Osteocyte (in vitro differentiated cells): ENCODE data around the gene CYP4F11. TPM values are rescaled to one million over a fixed set of nuclear protein-coding genes. Genes with fewer than 3 reads are reported as not detected.
"Not testable (repeated sequence)": the region's sequence is repeated elsewhere in the genome, so short reads cannot be mapped to it uniquely, and the experiment has no call there.

Experiments used
- DNase-seq: peaks from one replicate; pipeline ENCODE4 v3.0.0; 2021; ENCODE audit warnings: mixed read lengths; ENCODE audit not compliant: unreplicated experiment; ENCODE audit errors: extremely low spot score
- H3K27ac Mint-ChIP-seq: one replicate; pipeline ENCODE4 v1.8.0; 2021; ENCODE audit warnings: mild to moderate bottlenecking, mixed read lengths; ENCODE audit not compliant: unreplicated experiment
- H3K27me3 Mint-ChIP-seq: one replicate; pipeline ENCODE4 v1.8.0; 2021; ENCODE audit warnings: mixed read lengths; ENCODE audit not compliant: unreplicated experiment
- H3K36me3 Mint-ChIP-seq: one replicate; pipeline ENCODE4 v1.8.0; 2021; ENCODE audit warnings: mixed read lengths; ENCODE audit not compliant: unreplicated experiment
- H3K4me1 Mint-ChIP-seq: one replicate; pipeline ENCODE4 v1.8.0; 2021; ENCODE audit warnings: mixed read lengths; ENCODE audit not compliant: unreplicated experiment
- H3K4me3 Mint-ChIP-seq: one replicate; pipeline ENCODE4 v1.8.0; 2021; ENCODE audit warnings: mild to moderate bottlenecking, moderate library complexity, mixed read lengths; ENCODE audit not compliant: unreplicated experiment
- H3K9me3 Mint-ChIP-seq: one replicate; pipeline ENCODE4 v1.8.0; 2021; ENCODE audit warnings: mixed read lengths; ENCODE audit not compliant: unreplicated experiment
- CTCF ChIP-seq: fragments of 200-600 bp; sonication (generic); IDR thresholded peaks from 2 replicates; pipeline ENCODE4 v1.5.0; 2021; ENCODE audit warnings: antibody characterized with exemption, mild to moderate bottlenecking, moderate library complexity
- total RNA-seq: library from RNA; stranded (reverse); gene quantifications from 2 replicates; pipeline ENCODE4 v1.2.1, GENCODE V29; 2021

Gene CYP4F11
- total RNA-seq, 1 donor from 2014 or later = not detected

DNA sequence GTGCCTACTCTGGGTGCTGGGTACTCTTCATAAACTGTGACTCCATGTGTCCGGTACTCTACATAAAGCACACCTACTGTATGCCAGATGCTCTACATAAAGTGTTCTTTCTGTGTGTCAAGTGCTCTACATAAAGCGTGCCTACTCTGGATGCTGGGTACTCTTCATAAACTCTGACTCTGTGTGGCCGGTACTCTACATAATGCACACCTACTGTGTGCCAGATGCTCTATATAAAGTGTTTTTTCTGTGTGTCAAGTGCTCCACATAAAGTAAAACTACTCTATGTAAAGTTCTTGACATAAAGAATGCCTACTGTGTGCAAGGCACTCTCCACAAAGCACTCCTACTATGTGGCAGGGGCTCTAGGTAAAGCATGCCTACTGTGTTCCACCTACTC lies 1.8 kb upstream of the CYP4F11 start:
- H3K4me3 Mint-ChIP-seq = no peak overlapping the region

DNA sequence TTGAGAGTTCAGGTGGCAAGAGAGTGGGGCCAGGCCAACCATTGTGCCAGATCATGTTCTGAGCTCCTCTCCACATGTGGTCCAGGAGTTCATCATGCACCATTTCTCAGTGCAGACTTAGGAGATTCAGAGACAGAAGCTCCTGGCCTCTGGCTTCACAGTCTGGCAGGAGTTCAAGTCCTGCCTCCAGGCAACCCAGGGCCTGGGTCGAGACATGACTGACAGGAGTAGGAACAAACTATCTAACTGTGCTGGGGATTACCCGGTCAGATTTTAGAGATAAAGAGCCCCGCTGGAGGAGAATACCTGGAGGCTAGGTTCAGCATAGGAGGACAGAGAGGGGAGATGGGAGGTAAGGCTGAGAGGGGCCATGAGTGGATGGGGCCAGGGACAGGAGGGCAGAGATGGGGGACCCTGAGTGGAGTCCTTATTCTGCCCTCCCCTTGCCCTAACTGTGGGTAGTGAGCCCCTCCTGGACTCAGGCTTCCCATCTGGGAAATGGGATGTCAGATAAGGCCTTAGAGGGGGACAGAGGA lies 906 bp upstream of the CYP4F11 start:
- DNase-seq = no peak
- H3K27me3 Mint-ChIP-seq = no peaks in the 10 kb centered on the region
- TF ChIP-seq CTCF = no peak
- no peaks in the 10 kb centered on the region for H3K36me3 Mint-ChIP-seq
- no peak overlapping the region for H3K27ac Mint-ChIP-seq
- H3K4me3 Mint-ChIP-seq = no peak overlapping the region
- no peaks in the 10 kb centered on the region for H3K4me1 Mint-ChIP-seq
- H3K9me3 Mint-ChIP-seq = peaks cover 11% of the 10 kb centered on the region

More for the DNA sequence above, 1.8 kb upstream of the CYP4F11 start:
- H3K27ac Mint-ChIP-seq = no peak overlapping the region
- H3K27me3 Mint-ChIP-seq = no peaks in the 10 kb centered on the region
- DNase-seq = no peak
- H3K9me3 Mint-ChIP-seq = peaks cover 11% of the 10 kb centered on the region
- TF ChIP-seq CTCF = no peak
- no peaks in the 10 kb centered on the region for H3K36me3 Mint-ChIP-seq
- H3K4me1 Mint-ChIP-seq = no peaks in the 10 kb centered on the region

GRCh38 chr19:15933761-15934331 lies 483 bp downstream of the CYP4F11 start:
- H3K4me3 Mint-ChIP-seq, H3K27me3 Mint-ChIP-seq, H3K4me1 Mint-ChIP-seq, H3K27ac Mint-ChIP-seq, H3K9me3 Mint-ChIP-seq, H3K36me3 Mint-ChIP-seq: not testable (repeated sequence)
- DNase-seq = peak; percentile 92

DNA sequence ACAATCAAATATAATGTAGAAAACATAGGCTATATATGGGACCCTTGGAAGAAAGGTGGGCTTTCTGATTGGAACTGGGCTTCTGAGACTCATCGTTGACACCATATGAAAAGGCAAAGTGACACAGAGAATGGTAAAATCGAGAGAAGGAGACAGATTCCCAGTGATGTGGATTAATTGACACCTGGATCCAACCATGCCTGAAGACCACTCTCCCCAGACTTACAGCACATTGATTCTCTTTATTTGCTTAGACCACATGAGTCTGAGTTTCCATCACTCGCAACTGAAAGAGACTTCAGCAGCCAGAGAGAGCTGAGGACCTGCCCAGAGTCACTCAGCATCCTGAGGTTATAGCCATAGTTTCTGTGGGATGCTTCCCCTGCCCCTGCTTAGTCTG lies 6.0 kb downstream of the CYP4F11 start:
- Mint-ChIP-seq H3K27me3 (no peaks in the 10 kb centered on the region), H3K9me3 (peaks cover 12% of the 10 kb centered on the region), H3K4me1 (no peaks in the 10 kb centered on the region), H3K36me3 (no peaks in the 10 kb centered on the region), H3K4me3 (no peak overlapping the region), H3K27ac (no peak overlapping the region)
- no peak for DNase-seq
- TF ChIP-seq CTCF = no peak

DNA sequence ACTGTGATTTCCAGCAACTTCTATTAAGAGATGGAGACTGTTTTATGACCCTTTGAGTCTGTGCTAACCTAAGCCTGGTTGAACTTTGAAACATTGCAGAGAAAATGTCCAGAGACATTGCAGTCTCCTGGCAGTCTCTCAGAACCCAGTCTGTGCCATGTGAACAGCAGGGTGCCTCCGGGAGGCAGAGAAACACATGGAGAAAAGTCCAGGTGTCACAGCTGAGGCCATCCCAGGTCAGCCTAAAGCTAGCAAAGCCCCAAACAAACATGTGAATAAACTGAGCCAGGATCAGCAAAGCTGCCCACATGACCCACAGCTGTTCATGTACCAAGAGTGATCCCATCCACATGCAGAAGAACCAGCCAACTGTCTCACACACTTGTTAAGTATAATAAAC lies 7.8 kb downstream of the CYP4F11 start:
- no peak for DNase-seq
- peaks cover 12% of the 10 kb centered on the region for H3K9me3 Mint-ChIP-seq
- H3K27ac Mint-ChIP-seq = no peak overlapping the region
- no peak overlapping the region for H3K4me3 Mint-ChIP-seq
- no peaks in the 10 kb centered on the region for H3K4me1 Mint-ChIP-seq
- no peaks in the 10 kb centered on the region for H3K36me3 Mint-ChIP-seq
- no peaks in the 10 kb centered on the region for H3K27me3 Mint-ChIP-seq
- TF ChIP-seq CTCF = no peak
